NCI-H524 treated with DMSO at 0.1 percent for 48 hours (cell line): ENCODE data around the gene HCN2.

Source experiments
- DNase-seq: peaks from one replicate; lab custom pipeline; 2025; lab: John Stamatoyannopoulos, UW

Gene HCN2

DNA sequence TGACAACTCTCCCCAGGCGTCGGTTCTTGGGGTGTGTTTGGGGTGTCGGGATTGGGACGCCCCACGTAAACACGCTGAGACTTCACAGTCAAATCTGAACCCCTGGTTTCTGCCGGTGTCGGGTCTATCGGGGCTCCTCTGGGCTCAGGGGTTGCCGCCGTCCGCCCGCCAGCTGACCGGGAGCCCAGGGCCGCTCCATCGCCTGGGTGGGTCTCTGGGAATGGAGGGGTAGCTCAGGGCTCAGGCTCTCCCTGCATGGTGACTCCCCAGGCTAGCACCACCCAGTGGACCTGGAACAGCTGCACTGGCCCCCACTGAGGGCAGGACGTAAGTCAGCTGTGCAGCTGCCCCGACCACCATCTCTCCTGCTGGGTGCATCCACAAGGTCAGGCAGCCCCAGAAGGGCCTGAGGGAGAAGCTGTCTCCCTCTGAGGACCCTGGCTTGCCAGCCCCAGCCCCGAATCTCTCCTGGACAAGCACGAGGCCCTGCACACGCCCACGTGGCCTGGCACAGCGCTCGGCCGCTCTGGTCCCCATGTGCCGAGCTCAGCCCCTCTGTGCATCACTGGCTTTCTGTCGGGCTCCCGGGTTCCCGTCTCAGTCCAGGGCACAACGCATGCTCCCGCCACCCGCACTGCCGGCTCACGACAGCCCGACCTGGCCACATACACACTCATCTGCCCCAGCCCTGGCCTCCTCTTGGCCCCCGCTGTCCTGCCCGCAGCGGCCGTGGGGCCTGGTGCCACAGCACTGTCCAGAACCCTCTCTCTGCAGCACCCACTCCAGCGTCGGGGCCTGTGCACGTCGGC is 67.3 kb downstream of the HCN2 start:
- no peak for DNase-seq

DNA sequence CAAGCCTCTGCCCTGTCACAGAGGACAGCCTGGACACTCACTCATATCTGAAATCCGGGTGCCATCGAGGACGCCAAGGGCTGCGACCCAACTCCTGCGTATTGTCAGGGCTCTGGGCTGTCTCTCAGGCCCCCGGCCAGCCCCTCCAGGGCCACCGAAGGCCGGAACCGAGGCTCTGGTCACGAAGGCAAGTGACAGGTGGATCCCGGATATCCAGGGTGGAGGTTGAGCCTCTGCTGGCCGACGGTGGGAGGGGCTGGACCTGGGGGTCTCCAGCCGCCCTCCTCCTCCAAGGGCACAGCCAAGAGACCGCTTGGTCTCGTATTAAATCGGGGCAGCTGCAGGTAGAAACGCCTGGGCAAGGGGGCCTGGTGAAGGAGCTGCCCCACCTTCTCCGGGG is 67.9 kb downstream of the HCN2 start:
- DNase-seq = no peak

DNA sequence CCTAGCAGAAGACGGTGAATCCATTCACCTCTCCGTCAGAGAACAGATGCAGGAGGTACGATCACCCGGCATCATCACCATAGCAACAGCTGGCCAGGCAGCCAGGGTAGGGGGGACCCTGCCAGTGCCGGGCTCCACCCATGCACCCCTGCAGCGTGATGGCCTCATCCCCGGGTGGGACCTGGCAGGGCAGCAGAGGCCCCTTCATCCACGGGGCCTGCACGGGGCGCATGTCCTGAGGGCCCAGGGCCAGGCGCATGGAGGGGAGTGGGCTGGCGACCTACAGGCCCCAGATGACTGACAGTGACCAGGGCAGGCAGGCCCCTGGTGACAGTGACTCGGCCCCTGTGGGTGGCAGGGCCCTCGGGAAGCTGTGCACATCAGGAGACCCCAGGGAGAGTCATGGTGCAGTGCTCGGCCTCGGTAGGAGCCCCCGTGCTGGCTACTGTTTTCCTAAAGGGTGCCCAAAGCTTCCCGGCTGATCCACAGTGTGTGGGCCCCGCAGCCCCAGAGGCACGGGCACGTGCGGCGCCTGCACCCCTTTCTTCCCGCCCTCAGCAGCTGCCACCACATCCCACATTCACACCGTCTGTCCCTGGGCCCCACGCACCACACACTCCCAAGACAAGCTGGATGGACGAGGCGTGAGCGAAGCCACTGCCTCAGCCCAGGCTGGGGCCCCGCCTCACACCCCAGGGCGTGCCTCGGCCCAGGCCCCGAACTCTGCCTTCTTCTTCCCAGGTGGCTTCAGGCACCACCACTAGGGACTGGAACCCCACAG is 68.6 kb downstream of the HCN2 start:
- no peak for DNase-seq

DNA sequence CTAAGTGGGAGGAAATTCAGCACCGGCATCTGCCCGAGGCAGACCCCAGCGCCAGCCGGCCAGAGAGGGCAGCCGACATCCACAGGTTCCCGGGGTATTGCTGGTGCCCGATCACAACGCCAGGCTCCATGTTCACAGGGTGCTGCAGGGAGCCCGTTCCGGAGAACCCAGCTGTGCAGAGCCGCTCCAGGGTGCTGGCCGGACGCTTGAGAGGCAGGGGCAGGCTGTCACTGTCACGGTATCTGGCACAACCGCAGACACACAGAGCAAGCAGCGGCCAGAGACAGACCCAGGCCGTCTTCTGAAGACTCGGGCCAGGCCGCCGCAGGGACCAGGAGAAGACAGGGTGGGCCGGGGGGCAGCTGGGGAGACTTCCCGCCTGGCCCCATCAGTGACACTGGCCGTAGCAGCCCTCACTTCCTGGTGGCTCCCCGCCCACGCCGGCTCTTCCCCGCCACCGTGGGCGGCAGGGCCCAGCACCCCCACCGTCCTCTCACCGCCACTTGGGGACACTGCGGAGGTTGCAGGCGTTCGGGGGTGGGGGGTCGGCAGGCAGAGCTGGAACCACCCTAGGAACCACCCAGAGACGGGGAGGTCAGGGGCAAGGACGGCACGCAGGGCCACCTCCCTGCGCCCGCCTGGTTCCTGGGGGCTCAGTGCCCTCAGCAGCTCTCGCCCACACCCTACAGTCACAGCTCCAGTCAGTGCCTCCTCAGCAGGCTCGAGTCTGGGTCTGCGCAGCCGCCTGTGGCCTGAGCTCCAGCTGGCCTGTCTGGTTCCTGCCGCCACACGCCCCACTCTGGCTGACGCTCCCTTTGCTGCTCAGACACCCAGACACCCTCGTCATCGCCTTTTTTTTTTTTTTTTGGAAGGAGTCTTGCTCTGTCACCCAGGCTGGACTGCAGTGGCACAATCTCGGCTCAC is 69.5 kb downstream of the HCN2 start:
- DNase-seq = no peak

DNA sequence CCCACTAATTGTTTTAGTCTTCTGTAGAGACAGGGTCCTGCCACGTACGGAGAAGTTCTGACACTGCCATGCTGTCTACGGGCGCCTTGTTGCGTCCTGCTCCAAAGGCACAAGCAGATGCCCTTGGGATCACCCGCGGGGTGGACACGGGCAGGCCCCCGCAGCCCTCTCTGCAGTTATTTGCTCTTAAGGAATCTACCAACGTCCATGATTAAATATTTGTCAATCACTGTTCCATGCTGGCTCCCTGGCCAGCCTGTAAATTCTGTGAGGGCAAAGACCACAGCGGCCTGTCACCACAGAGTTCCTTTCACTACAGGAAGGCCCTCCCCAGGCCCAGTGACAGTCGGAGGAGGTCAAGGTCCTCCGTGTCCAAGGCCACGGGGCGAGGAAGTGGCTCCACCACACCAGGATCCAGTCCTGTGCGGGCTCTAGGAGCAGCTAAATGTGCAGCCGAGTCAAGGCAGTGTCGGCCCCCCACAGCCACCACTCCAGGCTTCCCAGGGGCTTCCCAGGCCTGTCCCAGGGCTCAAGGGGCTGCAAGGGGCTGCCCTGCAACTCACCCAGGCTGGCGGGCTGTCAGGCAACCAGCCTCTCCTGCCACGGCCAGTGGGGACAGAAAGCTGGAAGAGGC is 71.2 kb downstream of the HCN2 start:
- DNase-seq = no peak

DNA sequence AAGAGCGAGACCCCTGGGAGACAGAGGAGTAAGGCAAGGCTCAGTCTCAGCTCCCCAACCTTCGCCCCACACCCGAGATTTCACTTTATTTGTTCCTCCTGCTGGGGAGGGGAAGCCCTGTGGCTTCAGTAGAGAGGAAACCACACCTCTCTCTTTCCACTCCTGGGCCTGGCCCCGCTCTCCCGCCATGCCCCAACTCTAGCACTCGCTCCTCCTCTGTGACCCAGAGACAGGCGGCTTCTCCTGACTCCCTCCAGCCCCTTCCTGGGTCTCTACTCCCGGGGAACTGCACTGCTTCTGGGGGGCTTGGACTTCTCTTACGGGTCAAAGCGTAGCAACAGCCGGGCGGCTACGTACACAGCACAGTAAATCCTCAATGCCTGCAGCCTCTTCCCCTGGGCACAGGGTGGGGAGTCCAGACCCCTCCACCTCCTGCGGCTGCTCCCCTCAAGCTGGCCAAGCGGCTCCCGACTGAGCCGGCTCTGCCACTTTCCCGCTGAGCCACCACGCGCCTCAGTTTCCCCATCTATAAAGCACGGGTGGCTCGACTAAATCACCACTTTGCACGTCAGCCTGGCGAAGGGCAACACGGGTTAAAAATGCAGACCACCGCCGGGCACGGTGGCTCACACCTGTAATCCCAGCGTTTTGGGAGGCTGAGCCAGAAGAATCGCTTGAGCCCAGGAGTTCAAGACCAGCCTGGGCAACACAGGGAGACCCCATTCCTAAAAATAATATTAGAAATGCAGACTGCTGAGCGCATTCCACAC is 71.9 kb downstream of the HCN2 start:
- no peak for DNase-seq

DNA sequence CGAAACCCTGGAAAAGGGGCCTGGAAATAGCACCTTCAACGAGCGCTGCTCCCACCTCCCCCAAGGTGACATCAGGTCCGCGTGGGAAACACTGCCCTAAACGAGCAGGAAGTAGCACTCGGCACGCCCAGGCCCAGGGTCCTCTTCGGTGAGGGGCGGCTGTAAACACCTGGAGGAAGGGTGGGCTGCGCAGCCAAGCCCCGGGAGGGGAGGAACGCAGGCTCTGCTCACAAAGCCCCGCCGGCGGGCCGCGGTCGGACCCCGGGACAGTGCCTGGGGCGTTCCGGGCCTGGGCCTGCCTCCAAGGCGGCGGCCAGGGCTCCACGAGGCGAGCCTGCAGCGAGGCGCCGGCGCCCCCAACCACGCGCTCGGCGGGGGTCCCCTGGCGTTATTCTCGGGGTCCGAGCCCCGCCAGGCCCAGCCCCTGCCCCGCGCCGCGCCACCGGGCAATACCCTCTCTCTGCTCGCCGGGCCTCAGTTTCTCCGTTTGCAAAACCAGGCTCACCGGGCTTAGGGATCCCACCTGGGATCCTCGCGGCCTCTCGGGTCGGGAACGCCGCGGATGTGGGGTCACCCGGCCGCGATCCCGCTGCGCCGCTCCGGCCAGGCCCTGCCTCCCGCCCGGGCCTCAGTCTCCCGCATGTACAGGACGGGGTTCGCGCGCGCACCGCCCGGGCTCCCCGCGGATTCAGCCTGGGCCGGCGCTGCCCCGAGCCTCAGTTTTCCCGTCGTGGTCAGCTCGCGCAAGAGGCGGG is 72.7 kb downstream of the HCN2 start:
- no peak for DNase-seq

DNA sequence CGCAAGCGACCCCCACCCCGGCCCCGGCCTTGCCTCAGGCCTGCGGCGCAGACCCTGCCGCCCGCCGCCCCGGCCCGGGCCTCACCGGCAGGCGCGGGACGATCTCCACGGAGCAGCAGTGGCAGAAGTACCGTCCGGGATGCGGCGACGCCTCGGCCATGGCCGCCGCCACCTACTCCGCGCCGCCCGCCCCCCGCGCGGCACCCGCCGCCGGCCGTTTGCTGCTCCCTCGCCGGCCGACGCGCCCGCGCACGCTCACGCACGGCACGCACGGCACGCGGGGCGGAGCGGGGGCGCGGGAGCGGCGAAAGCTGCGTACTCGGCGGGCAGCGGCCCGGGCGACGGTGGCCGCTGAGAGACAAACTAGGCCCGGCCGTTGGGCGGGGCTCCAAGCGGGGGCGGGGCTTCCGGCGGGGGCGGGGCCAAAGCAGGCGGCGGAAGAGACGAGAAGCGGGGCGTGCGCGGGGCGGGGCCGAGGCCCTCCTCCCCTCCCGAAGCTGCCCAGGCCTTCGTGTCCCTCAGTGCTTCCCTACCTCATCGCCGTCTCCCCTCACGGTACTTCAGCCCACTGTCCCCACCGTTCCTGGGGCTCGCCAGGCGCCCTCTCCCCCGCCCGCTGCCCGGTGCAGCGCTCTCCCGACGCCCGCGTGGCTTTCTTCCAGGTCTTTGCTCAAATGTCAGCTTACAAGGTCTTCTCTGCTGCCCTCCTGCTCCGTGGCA is 73.4 kb downstream of the HCN2 start, which contains the start of gene RNF126:
Gene RNF126 (minus strand): TSS at position 253 of the 720 bp plus-strand sequence. CDS start 93 bp downstream, at position 160.
- peak; percentile 48 for DNase-seq

DNA sequence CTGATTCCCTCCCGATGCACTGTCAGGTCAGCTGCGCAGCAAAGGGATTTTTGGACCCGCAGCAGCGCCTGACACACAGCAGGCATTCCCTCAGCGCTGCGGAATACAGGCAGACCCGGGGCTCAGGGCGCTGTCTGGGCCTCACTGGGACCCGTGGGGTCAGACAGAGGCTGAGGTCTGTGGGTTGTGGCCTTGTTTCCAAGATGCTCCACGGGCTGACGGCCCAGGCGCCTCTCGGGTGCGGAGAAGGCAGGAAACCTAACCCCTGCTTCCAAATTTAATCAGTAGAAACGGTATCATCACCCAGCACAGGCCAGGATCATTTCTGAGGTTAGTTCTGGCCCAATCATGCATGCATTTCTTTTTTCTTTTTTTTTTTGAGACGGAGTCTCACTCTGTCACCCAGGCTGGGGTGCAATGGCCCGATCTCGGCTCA is 74.0 kb downstream of the HCN2 start:
- DNase-seq = no peak

DNA sequence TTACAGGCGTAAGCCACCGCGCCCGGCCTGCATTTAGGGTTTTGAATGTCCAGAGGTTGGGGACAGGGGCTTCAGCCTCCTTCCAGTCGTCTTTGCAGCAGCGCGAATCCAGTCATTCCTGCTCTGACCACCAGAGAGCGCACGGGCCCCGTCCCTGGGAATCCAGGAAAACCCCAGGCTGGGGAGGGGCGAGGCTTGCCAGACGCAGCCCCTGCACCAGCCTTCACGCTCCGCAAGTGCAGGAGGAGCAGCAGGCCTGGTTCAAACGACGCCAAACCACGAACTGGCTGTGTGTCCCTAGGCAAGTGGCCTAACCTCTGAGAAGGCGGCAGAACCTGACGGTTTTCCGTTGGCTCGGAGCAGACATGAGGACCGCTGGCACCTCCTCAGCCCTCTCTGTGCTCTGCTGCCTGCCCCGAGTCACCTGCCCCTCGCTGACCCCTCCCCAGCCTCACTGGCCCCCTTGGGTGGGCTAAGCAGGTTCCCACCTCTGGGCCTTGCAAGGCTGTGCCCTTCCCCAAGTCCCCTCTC is 75.3 kb downstream of the HCN2 start:
- DNase-seq = peak; percentile 30
